PC-9 (cell line): ENCODE data around the gene CPSF4. TPM values are rescaled to one million over a fixed set of nuclear protein-coding genes. Genes with fewer than 3 reads are reported as not detected.
A peak's percentile ranks its signal among the peaks of the same experiment; 100 is the strongest.

Experiments
- BruUV-seq: library from RNA; stranded (reverse); fragments of 400-500 nt; replicated peaks from 2 replicates; lab custom pipeline; 2021; lab: Mats Ljungman, UMichigan
- CTCF ChIA-PET: fragments of 300-600 bp; sonication (Branson Sonifier 250); formaldehyde crosslinking; loops from one replicate; lab custom pipeline; 2022; ENCODE audit warnings: antibody characterized with exemption; lab: Charles Lee
- POLR2A ChIA-PET: fragments of 300-600 bp; sonication (Branson Sonifier 250); formaldehyde crosslinking; loops from one replicate; lab custom pipeline; 2022; ENCODE audit warnings: antibody characterized with exemption; ENCODE audit not compliant: unreplicated experiment; lab: Charles Lee
- DNase-seq, 2 experiments: peaks; one replicate each; pipeline versions ENCODE4 v3.0.0 to v3.0.0-alpha.2; 2015 to 2022; ENCODE audit warnings: mixed read lengths in 1 of 2
- H2AFZ ChIP-seq: fragments of 200-600 bp; sonication (generic); 2 replicates; pipeline ENCODE4 v1.8.1; 2017; ENCODE audit warnings: antibody characterized with exemption
- H3F3A ChIP-seq: fragments of 200-600 bp; sonication (generic); 2 replicates; pipeline ENCODE4 v1.8.1; 2017; ENCODE audit warnings: antibody characterized with exemption, mild to moderate bottlenecking, low read depth; ENCODE audit not compliant: insufficient read depth
- H3K27ac ChIP-seq: fragments of 200-600 bp; sonication (generic); 2 replicates; pipeline ENCODE4 v1.6.1; 2016; ENCODE audit warnings: mixed run types
- H3K27me3 ChIP-seq: fragments of 200-600 bp; sonication (generic); 2 replicates; pipeline ENCODE4 v1.6.1; 2016; ENCODE audit warnings: low read depth, mixed run types; ENCODE audit not compliant: insufficient read depth
- H3K36me3 ChIP-seq: fragments of 200-600 bp; sonication (generic); 2 replicates; pipeline ENCODE4 v1.6.1; 2016; ENCODE audit warnings: low read depth, mixed run types
- H3K4me1 ChIP-seq: fragments of 200-600 bp; sonication (generic); replicated peaks from 2 replicates; pipeline ENCODE4 v1.6.1; 2016; ENCODE audit warnings: mixed run types; ENCODE audit not compliant: insufficient read depth
- H3K4me2 ChIP-seq: fragments of 200-600 bp; sonication (generic); 2 replicates; pipeline ENCODE4 v1.6.1; 2017; ENCODE audit warnings: mixed run types
- H3K4me3 ChIP-seq: fragments of 200-600 bp; sonication (generic); 2 replicates; pipeline ENCODE4 v1.6.1; 2016; ENCODE audit warnings: mixed run types
- H3K79me2 ChIP-seq: fragments of 200-600 bp; sonication (generic); 2 replicates; pipeline ENCODE4 v1.6.1; 2017; ENCODE audit warnings: low read depth, mixed run types
- H3K9me2 ChIP-seq: fragments of 200-600 bp; sonication (generic); 2 replicates; pipeline ENCODE4 v1.8.1; 2017; ENCODE audit warnings: mild to moderate bottlenecking; ENCODE audit not compliant: insufficient read depth
- H3K9me3 ChIP-seq: fragments of 200-600 bp; sonication (generic); 2 replicates; pipeline ENCODE4 v1.8.1; 2016; ENCODE audit warnings: low read depth; ENCODE audit not compliant: insufficient read depth
- H4K20me1 ChIP-seq: fragments of 200-600 bp; sonication (generic); 2 replicates; pipeline ENCODE4 v1.8.1; 2017; ENCODE audit not compliant: insufficient read depth
- CTCF ChIP-seq: fragments of 200-600 bp; sonication (generic); conservative IDR thresholded peaks from 2 replicates; pipeline ENCODE4 v1.6.1; 2017; ENCODE audit warnings: mixed run types, antibody characterized with exemption, mild to moderate bottlenecking, moderate library complexity
- EZH2 ChIP-seq: fragments of 200-600 bp; sonication (generic); IDR thresholded peaks from 2 replicates; pipeline ENCODE4 v1.8.0; 2017; ENCODE audit warnings: antibody characterized with exemption, low read depth
- intact Hi-C: fragments of 100-400 bp; cut with micrococcal nuclease; formaldehyde crosslinking; loops from one replicate; pipeline ENCODE4 v1.10.0; 2022; ENCODE audit not compliant: unreplicated experiment
- total RNA-seq: library from RNA; stranded (reverse); gene quantifications from 2 replicates; pipeline ENCODE4 v1.2.3, GENCODE V29; 2021

CPSF4 gene
- total RNA-seq, 1 experiment from 2014 or later, result 69.0 TPM

- no peaks in the 10 kb centered on the region for H3K27me3 ChIP-seq
- no peak overlapping the region for H3K27ac ChIP-seq
- no peak for TF ChIP-seq CTCF
- TF ChIP-seq EZH2, result no peak
- DNase-seq, result no peak
- H2AFZ ChIP-seq, result no peak overlapping the region
- H3K9me2 ChIP-seq, result no peaks in the 10 kb centered on the region
- BruUV-seq, result no TSS peak
- intact Hi-C loops, result no loop called here
- peaks cover 5% of the 10 kb centered on the region; the same call in 1 of the 2 replicates for H3K79me2 ChIP-seq
- H3K4me1 ChIP-seq, result no peaks in the 10 kb centered on the region
- POLR2A ChIA-PET, result interaction anchor here (0.6 kb wide), 1 partner anchor 8 kb away, joined by 5 read pairs; no protein-coding TSS in a partner anchor
- CTCF ChIA-PET, result interaction anchor here (0.7 kb wide), 1 partner anchor 62 kb away, joined by 5 read pairs; no protein-coding TSS in a partner anchor
- no peak overlapping the region for H3K4me2 ChIP-seq
- no peak overlapping the region for H3K4me3 ChIP-seq
- peaks cover 27% of the 10 kb centered on the region for H3K36me3 ChIP-seq
- H3K9me3 ChIP-seq, result no peaks in the 10 kb centered on the region
- H4K20me1 ChIP-seq, result peaks cover 14% of the 10 kb centered on the region; the same call in 1 of the 2 replicates
- H3F3A ChIP-seq, result no peaks in the 10 kb centered on the region; the same call in 1 of the 2 replicates
Measured at GRCh38 chr7:99446096-99446495, 7.4 kb downstream of the CPSF4 start.

- H3K4me3 ChIP-seq, result no peak overlapping the region
- TF ChIP-seq CTCF, result peak; percentile 60
- TF ChIP-seq EZH2, result no peak
- no peaks in the 10 kb centered on the region for H3K4me1 ChIP-seq
- no peak overlapping the region for H3K27ac ChIP-seq
- H3K4me2 ChIP-seq, result no peak overlapping the region
- no peaks in the 10 kb centered on the region for H3K79me2 ChIP-seq
- no peaks in the 10 kb centered on the region for H3K9me3 ChIP-seq
- H3F3A ChIP-seq, result no peaks in the 10 kb centered on the region; the same call in 1 of the 2 replicates
- ChIA-PET POLR2A (no interaction called here), CTCF (interaction anchor here (0.6 kb wide), 1 partner anchor 540 kb away, joined by 6 read pairs; no protein-coding TSS in a partner anchor)
- peaks cover 15% of the 10 kb centered on the region for H3K36me3 ChIP-seq
- no peaks in the 10 kb centered on the region for H3K9me2 ChIP-seq
- no TSS peak for BruUV-seq
- no peaks in the 10 kb centered on the region for H3K27me3 ChIP-seq
- H4K20me1 ChIP-seq, result 0 out of 2 replicates have a peak, but pooled peaks cover 7% of the 10 kb centered on the region
- DNase-seq, result no peak
- intact Hi-C loops, result no loop called here
- no peak overlapping the region for H2AFZ ChIP-seq
Measured at GRCh38 chr7:99447943-99448342, 9.2 kb downstream of the CPSF4 start.

- Histone ChIP-seq H2AFZ (no peak overlapping the region), H3K4me1 (no peaks in the 10 kb centered on the region), H3K4me3 (no peak overlapping the region), H3K79me2 (no peaks in the 10 kb centered on the region), H3F3A (no peaks in the 10 kb centered on the region; the same call in 1 of the 2 replicates), H3K27me3 (no peaks in the 10 kb centered on the region), H3K9me2 (no peaks in the 10 kb centered on the region), H3K27ac (no peak overlapping the region), H3K36me3 (peaks cover 10% of the 10 kb centered on the region), H3K4me2 (no peak overlapping the region), H3K9me3 (no peaks in the 10 kb centered on the region), H4K20me1 (0 out of 2 replicates have a peak, but pooled peaks cover 7% of the 10 kb centered on the region)
- BruUV-seq, result no TSS peak
- CTCF ChIA-PET, result no interaction called here
- POLR2A ChIA-PET, result no interaction called here
- DNase-seq, result no peak
- TF ChIP-seq CTCF (no peak), EZH2 (no peak)
- intact Hi-C loops, result no loop called here
Measured at GRCh38 chr7:99448855-99449254, 10.1 kb downstream of the CPSF4 start.
